HK-2 (cell line): ENCODE measurements around the gene CAMTA1.
"Not testable (repeated sequence)": the region's sequence is repeated elsewhere in the genome, so short reads cannot be mapped to it uniquely, and the experiment has no call there.

Experiments
- DNase-seq: peaks from one replicate; pipeline ENCODE4 v3.0.0-alpha.2; 2018; ENCODE audit not compliant: unreplicated experiment

Gene CAMTA1

GRCh38 chr1:7769673-7770412 is 984.6 kb downstream of the CAMTA1 start:
- no peak for DNase-seq

DNA sequence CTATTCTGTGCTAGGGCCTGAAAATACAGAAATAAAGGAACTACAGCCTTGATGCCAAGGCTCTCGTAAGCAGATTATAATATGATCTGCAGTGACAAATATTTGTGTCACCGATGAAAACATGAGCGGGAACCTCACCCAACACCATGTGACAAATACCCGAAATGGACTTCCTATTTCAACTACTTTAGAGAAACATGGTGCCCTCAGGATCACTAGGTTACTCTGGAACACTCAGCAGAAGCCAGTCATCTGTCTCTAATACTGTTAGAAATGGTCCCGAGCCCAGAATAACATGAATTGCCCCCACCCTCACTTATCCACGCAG is 985.4 kb downstream of the CAMTA1 start:
- no peak for DNase-seq

GRCh38 chr1:7770997-7771822 is 986.0 kb downstream of the CAMTA1 start, which contains the start of gene VAMP3:
Gene VAMP3, plus strand, starts transcription at chr1:7771296. Its CDS starts 88 bp downstream, at chr1:7771384.
- peak; percentile 93 for DNase-seq

DNA sequence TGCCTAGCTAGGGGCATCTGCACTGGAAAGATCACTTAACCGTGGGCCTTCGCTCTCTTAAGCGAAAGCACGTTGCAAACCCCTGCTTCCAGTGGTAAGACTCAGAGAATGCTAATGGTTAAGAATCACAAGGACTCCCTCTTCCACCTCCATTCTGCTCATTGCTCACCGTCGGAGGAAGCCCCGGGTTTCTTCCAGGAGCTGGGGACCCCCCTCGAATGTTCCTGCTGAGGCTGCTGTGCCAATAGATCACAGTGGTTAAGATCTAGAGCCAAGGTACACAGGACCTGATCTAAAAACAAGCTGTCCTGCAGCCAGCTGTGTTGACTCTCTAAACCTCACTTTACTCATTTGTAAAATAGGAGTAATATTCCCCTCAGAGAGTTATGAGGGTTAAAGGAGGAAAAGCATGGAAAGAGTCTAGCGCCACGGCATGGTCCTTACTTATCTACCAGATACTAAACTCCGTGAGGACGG is 986.6 kb downstream of the CAMTA1 start:
- DNase-seq: no peak

- DNase-seq: no peak
Observed at GRCh38 chr1:7777591-7777990, 992.3 kb downstream of the CAMTA1 start.

DNA sequence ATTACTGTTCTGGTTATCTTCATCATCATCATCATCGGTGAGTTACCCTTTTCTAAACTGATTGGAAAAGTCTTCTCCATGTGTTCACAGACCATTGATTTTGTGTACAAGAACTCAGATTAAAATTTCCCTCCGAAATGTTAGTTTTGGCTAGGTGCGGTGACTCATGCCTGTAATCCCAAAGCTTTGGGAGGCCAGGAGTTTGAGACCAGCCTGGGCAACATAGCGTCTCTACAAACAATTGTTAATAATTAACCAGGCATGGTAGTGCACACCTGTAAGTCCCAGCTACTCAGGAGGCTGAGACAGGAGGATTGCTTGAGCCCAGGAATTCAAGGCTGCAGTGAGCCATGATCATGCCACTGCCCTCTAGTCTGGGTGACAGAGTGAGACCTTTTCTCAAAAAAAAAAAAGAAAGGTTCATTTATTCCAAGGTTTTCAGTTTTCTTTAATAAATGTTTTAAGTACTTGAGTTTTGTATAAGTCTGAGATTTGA is 992.9 kb downstream of the CAMTA1 start:
- DNase-seq: no peak

GRCh38 chr1:7780976-7781375 is 995.7 kb downstream of the CAMTA1 start:
- DNase-seq: no peak

DNA sequence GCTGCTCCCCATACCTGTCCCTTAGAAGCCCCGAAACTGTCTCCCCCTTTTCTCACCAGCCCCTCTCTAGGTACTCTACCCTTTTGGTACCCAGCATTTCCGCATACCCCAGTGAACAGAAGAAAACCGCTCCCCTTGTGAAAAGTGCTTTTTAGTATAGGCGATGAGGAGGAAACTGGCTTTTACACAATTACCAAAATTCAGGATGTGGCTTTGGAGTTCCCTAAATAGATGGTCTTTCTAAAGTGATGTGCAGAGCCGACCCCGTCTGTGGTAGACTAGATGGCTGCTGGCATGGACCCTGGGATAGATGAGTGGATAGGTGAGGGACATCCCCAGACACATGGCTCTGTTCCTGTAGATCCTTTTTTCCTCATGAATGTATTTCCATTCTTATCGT is 996.2 kb downstream of the CAMTA1 start:
- DNase-seq: no peak

GRCh38 chr1:7781923-7782495 is 996.8 kb downstream of the CAMTA1 start:
- DNase-seq: no peak

- DNase-seq: peak; percentile 70
Observed at GRCh38 chr1:7783178-7783711, 998.0 kb downstream of the CAMTA1 start.

GRCh38 chr1:7783826-7784491 is 998.7 kb downstream of the CAMTA1 start, which contains the start of gene PER3:
Gene PER3, plus strand, starts transcription at chr1:7784291. Its CDS starts 587 bp downstream, at chr1:7784878.
- DNase-seq: peak; percentile 99

DNA sequence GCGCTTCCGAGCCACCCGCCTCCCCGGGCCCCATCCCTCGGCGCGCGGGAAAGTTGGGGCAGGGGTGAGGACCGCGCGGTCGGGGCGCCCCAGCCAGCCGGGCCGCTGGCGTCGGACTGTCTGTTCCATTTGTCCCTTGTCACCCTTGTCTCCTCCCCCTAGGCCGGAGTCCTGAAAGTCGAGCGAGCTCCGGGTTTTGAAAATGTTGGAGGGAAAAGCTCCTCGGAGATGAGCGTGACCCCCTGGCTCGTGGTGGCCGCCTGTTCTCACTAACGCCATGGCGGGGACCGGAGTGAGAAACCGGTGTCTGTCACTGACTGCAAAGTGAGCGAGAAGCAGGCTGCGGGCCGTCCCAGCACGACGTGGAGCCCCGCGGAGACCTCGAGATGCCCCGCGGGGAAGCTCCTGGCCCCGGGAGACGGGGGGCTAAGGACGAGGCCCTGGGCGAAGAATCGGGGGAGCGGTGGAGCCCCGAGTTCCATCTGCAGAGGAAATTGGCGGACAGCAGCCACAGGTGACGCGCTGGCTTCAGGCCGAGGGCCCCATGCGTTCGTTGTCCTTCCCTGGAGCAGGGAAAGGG is 999.3 kb downstream of the CAMTA1 start:
- no peak for DNase-seq

- DNase-seq: no peak
Observed at GRCh38 chr1:7785108-7785507, 999.9 kb downstream of the CAMTA1 start.

GRCh38 chr1:7786795-7787194 is 1001.5 kb downstream of the CAMTA1 start:
- no peak for DNase-seq

GRCh38 chr1:7789828-7790227 is 1004.6 kb downstream of the CAMTA1 start:
- no peak for DNase-seq

DNA sequence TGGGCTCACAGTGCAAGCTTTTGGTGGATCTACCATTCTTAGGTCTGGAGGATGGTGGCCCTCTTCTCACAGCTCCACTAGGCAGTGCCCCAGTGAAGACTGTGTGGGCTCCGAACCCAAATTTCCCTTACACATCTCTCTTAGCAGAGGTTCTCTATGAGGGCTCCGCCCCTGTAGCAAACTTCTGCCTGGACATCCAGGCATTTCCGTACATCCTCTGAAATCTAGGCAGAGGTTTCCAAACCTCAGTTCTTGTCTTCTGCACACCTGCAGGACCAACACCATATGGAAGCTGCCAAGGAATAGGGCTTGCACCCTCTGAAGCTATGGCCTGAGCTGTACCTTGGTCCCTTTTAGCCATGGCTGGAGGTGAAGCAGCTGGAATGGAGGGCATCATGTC is 1005.8 kb downstream of the CAMTA1 start:
- not testable (repeated sequence) for DNase-seq

GRCh38 chr1:7795406-7795805 is 1010.2 kb downstream of the CAMTA1 start:
- DNase-seq: no peak

GRCh38 chr1:7805460-7805859 is 1020.2 kb downstream of the CAMTA1 start:
- no peak for DNase-seq

GRCh38 chr1:7808253-7808844 is 1023.1 kb downstream of the CAMTA1 start:
- DNase-seq: no peak

GRCh38 chr1:7809742-7810141 is 1024.5 kb downstream of the CAMTA1 start:
- DNase-seq: no peak

DNA sequence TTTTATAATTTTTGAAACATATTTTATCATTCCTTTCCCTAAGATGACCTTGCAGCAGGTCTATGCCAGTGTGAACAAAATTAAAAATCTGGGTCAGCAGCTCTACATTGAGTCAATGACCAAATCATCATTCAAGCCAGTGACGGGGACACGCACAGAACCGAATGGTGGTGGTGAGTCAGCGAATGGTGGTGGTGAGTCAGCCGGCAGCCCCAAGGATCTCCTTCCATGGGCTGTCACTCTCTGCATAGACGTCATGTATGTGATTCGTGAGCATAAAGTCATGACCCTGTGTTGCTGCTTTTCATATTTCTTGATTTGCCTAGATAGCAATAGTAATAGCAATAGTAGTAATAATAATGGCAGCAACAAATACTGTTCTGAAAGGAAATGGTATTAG is 1025.1 kb downstream of the CAMTA1 start:
- peak; percentile 37 for DNase-seq
